ENCODE data around the gene ABHD1. TPM values are rescaled to one million over a fixed set of nuclear protein-coding genes. Genes with fewer than 3 reads are reported as not detected.

Gene ABHD1
- total RNA-seq, 1 donor from 2014 or later, result not detected

GRCh38 chr2:27134781-27135477 is 11.3 kb downstream of the ABHD1 start:
- peak overlapping the region; percentile 49 for H2AFZ ChIP-seq (ENCODE audit: low read depth, low read length)

DNA sequence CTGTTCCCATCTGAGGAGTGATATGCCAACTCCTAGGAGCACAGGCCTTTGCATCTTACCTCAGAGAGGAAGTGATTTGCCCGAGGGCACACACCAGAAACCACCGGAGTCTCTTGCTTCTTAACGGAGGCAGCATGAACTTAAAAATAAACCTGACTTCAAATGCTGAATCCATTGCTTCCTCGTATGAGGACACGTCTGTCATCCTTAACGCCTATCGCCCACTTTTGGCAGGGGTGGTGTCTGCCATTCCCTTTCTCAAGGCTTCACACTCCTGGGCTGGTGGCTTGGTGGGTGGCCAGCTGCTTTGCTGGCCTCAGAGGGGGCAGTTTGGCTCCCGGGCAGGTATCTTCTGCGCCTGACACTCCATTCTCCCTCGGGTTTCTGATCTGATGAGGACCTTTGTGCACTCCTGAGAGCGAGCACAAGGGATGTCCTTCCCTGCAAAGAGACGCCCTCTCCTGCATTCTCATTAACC is 11.9 kb downstream of the ABHD1 start:
- Mint-ChIP-seq H3K27ac (ENCODE audit: unreplicated experiment) (peak overlapping the region; percentile 66), H3K4me1 (ENCODE audit: low read depth, unreplicated experiment) (peaks cover 6% of the 10 kb centered on the region), H3K36me3 (ENCODE audit: low read depth, unreplicated experiment) (peaks cover 10% of the 10 kb centered on the region), H3K4me3 (ENCODE audit: unreplicated experiment) (peak overlapping the region; percentile 93), H3K9me3 (ENCODE audit: unreplicated experiment) (no peaks in the 10 kb centered on the region), H3K27me3 (ENCODE audit: low read depth, unreplicated experiment) (peaks cover 16% of the 10 kb centered on the region)
- Histone ChIP-seq H3K9ac (ENCODE audit: low read length) (no peak overlapping the region), H4K20me1 (ENCODE audit: insufficient read depth, low read length) (peaks cover 34% of the 10 kb centered on the region), H3K27me3 (ENCODE audit: insufficient read depth, low read length) (peaks cover 6% of the 10 kb centered on the region), H3K36me3 (ENCODE audit: insufficient read depth, low read length) (peaks cover 5% of the 10 kb centered on the region), H2AFZ (ENCODE audit: low read depth, low read length) (no peak overlapping the region), H3K9me3 (ENCODE audit: insufficient read depth, low read depth, low read length) (no peaks in the 10 kb centered on the region), H3K4me3 (ENCODE audit: insufficient read depth, low read depth, low read length) (no peak overlapping the region), H3K79me2 (ENCODE audit: insufficient read depth, low read length) (peaks cover 26% of the 10 kb centered on the region), H3K4me1 (ENCODE audit: insufficient read depth, low read length) (peaks cover 9% of the 10 kb centered on the region), H3K27ac (ENCODE audit: low read depth, low read length) (no peak overlapping the region), H3K4me2 (ENCODE audit: low read length) (no peak overlapping the region)
- no peak for FAIRE-seq
- no peak for TF ChIP-seq CTCF (IDR thresholded peaks at IDR 0.05; ENCODE audit: insufficient read depth, low read depth, low read length)
- TF ChIP-seq EZH2 (IDR thresholded peaks at IDR 0.05; ENCODE audit: insufficient read depth, low read length), result no peak
- no peak for DNase-seq (ENCODE audit: low read depth)

More at GRCh38 chr2:27134781-27135477, 11.3 kb downstream of the ABHD1 start:
- peaks cover 16% of the 10 kb centered on the region for H3K27me3 Mint-ChIP-seq (ENCODE audit: low read depth, unreplicated experiment)
- no peak for FAIRE-seq
- H3K4me3 ChIP-seq (ENCODE audit: insufficient read depth, low read depth, low read length), result peak overlapping the region; percentile 19
- TF ChIP-seq EZH2 (IDR thresholded peaks at IDR 0.05; ENCODE audit: insufficient read depth, low read length) (no peak), CTCF (IDR thresholded peaks at IDR 0.05; ENCODE audit: insufficient read depth, low read depth, low read length) (no peak)
- H3K9ac ChIP-seq (ENCODE audit: low read length), result no peak overlapping the region
- peak overlapping the region; percentile 94 for H3K4me2 ChIP-seq (ENCODE audit: low read length)
- H3K79me2 ChIP-seq (ENCODE audit: insufficient read depth, low read length), result peaks cover 26% of the 10 kb centered on the region
- peaks cover 9% of the 10 kb centered on the region for H3K4me1 ChIP-seq (ENCODE audit: insufficient read depth, low read length)
- peaks cover 6% of the 10 kb centered on the region for H3K4me1 Mint-ChIP-seq (ENCODE audit: low read depth, unreplicated experiment)
- no peak for DNase-seq (ENCODE audit: low read depth)
- no peak overlapping the region for H3K27ac ChIP-seq (ENCODE audit: low read depth, low read length)
- H3K36me3 ChIP-seq (ENCODE audit: insufficient read depth, low read length), result peaks cover 8% of the 10 kb centered on the region
- H3K4me3 Mint-ChIP-seq (ENCODE audit: unreplicated experiment), result peak overlapping the region; percentile 93
- H4K20me1 ChIP-seq (ENCODE audit: insufficient read depth, low read length), result peaks cover 34% of the 10 kb centered on the region
- no peaks in the 10 kb centered on the region for H3K9me3 ChIP-seq (ENCODE audit: insufficient read depth, low read depth, low read length)
- H3K9me3 Mint-ChIP-seq (ENCODE audit: unreplicated experiment), result no peaks in the 10 kb centered on the region
- H3K36me3 Mint-ChIP-seq (ENCODE audit: low read depth, unreplicated experiment), result peaks cover 10% of the 10 kb centered on the region
- peak overlapping the region; percentile 66 for H3K27ac Mint-ChIP-seq (ENCODE audit: unreplicated experiment)
- peaks cover 6% of the 10 kb centered on the region for H3K27me3 ChIP-seq (ENCODE audit: insufficient read depth, low read length)

DNA sequence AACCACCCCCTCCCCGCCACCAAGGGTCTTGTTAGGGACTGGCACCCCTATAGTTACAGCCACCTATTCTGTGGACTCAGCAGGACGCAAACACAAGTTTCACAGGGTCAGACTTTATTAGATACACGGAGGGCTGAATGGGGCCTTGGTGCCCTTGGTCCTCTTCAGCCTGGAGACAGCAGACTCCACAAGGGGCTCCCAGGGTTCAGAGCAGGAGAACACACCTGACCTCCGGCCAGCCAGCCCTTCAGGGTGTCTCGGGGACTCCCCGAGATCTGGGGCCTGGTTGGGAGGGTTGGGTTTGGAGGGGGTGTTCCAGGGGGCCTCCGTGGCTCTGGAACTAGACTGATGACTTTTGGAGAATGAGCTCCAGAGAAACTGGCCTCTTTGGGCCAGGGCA is 13.1 kb downstream of the ABHD1 start:
- Histone ChIP-seq H2AFZ (ENCODE audit: low read depth, low read length) (no peak overlapping the region), H3K27ac (ENCODE audit: low read depth, low read length) (no peak overlapping the region), H3K4me2 (ENCODE audit: low read length) (no peak overlapping the region), H4K20me1 (ENCODE audit: insufficient read depth, low read length) (peaks cover 22% of the 10 kb centered on the region), H3K27me3 (ENCODE audit: insufficient read depth, low read length) (peaks cover 6% of the 10 kb centered on the region), H3K9ac (ENCODE audit: low read length) (no peak overlapping the region), H3K4me3 (ENCODE audit: insufficient read depth, low read depth, low read length) (no peak overlapping the region), H3K36me3 (ENCODE audit: insufficient read depth, low read length) (no peaks in the 10 kb centered on the region), H3K79me2 (ENCODE audit: insufficient read depth, low read length) (peaks cover 26% of the 10 kb centered on the region), H3K9me3 (ENCODE audit: insufficient read depth, low read depth, low read length) (no peaks in the 10 kb centered on the region), H3K4me1 (ENCODE audit: insufficient read depth, low read length) (peaks cover 9% of the 10 kb centered on the region)
- TF ChIP-seq CTCF (IDR thresholded peaks at IDR 0.05; ENCODE audit: insufficient read depth, low read depth, low read length) (no peak), EZH2 (IDR thresholded peaks at IDR 0.05; ENCODE audit: insufficient read depth, low read length) (no peak)
- DNase-seq (ENCODE audit: low read depth), result no peak
- H3K9me3 Mint-ChIP-seq (ENCODE audit: unreplicated experiment), result no peaks in the 10 kb centered on the region
- H3K27ac Mint-ChIP-seq (ENCODE audit: unreplicated experiment), result no peak overlapping the region
- H3K4me1 Mint-ChIP-seq (ENCODE audit: low read depth, unreplicated experiment), result peaks cover 6% of the 10 kb centered on the region
- H3K4me3 Mint-ChIP-seq (ENCODE audit: unreplicated experiment), result peak overlapping the region; percentile 34
- H3K36me3 Mint-ChIP-seq (ENCODE audit: low read depth, unreplicated experiment), result peaks cover 5% of the 10 kb centered on the region
- FAIRE-seq, result no peak
- peaks cover 16% of the 10 kb centered on the region for H3K27me3 Mint-ChIP-seq (ENCODE audit: low read depth, unreplicated experiment)

Measured in astrocyte (in vitro differentiated cells and primary cell).